Stimulated activated CD4-positive, alpha-beta T cell treated with anti-CD3 and anti-CD28 coated beads, Interleukin-12 subunit alpha, Interleukin-12 subunit beta, amount 100 ng/mL, for 48 hours (primary cell): ENCODE data around the gene SPTBN1.
"Not testable (repeated sequence)": the region's sequence is repeated elsewhere in the genome, so short reads cannot be mapped to it uniquely, and the experiment has no call there.

Experiments used
- DNase-seq, 3 donors: peaks; one replicate each; pipeline ENCODE4 v3.0.0-alpha.2; 2020; ENCODE audit warnings: low read depth in 2 of 3, low spot score in 1 of 3

Gene SPTBN1

DNA sequence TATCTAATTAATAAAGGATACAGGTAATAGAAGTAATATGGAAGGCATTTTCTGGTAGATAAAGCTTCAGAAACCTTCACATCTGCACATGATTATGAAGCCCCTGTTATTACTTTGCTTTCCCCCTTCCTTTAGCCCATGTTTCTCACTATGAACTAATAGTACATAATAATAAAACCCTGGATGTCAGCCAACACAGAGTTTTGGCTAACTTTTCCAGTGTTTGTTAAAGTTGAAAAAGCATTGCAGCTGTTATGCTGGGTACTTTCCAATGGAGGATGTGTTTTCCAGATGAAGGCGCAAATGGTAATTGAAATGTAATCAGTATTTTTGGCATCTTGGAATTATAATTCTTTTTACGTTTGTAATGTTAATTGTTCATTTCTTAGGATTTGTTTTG, 43.5 kb downstream of the SPTBN1 start:
- no peak for DNase-seq

- no peak for DNase-seq
These were observed 44.5 kb downstream of the SPTBN1 start for GRCh38 chr2:54500404-54501205.

DNA sequence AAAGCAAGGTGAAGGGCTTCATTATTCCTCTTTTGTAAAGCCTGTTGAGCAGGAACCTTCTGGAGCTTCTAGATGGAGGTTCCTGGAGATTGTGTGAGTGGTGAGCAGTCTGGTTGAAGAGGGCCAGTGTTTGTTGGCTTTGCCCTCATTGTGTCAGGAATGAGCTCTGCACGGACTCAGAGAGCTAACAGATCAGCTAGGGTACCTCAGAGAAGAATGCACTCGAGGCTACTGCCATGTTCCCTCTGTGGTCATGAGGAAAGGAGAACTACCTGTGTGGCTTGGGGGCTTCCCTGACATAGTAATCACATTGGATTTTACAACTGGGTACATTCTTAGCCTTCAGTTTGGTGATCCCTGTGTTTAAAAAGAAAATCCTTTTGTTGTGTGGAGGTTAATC, 46.6 kb downstream of the SPTBN1 start:
- DNase-seq = no peak

GRCh38 chr2:54503192-54503591, 47.1 kb downstream of the SPTBN1 start:
- peak in 1 of 3 donors; percentile 17 for DNase-seq

DNA sequence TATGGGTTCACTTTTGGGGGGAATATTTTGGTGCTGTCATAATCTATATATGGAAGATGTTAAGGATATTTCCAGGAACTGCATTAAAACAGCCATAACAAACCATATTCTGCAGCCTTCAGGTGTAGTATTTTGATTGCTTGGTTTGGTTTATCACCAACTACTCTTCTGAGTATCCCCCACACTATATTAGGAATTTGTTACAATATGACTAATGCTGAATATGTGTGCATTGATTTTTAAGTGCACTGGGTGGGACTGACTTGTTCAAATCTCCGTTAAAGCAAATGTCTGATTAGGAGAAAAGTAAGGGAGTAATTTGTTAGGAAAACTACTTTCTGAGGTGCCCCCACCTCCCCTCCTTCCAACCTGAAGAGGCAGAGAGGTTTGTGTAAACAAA, 47.7 kb downstream of the SPTBN1 start:
- no peak for DNase-seq

- DNase-seq = no peak
These were observed 48.7 kb downstream of the SPTBN1 start for GRCh38 chr2:54504866-54505265.

- DNase-seq = no peak
These were observed 52.4 kb downstream of the SPTBN1 start for GRCh38 chr2:54508541-54508940.

DNA sequence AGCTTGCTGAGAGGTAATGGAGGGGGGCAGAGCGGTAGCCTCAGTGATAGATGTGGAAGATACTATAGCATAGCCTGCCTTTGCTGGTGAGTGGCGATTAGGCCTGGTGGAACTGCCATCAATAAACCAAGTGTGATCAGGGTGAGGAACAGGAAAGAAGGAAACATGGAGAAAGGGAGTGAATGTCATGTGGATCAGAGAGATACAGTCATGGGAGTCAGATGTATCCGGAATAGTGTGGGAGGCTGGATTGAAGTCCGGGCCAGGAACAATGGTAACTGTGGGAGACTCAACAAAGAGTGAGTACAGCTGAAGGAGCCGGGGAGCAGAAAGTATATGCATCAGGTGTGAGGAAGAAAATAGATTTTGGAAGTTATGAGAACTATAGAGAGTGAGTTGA, 52.9 kb downstream of the SPTBN1 start:
- not testable (repeated sequence) for DNase-seq

DNA sequence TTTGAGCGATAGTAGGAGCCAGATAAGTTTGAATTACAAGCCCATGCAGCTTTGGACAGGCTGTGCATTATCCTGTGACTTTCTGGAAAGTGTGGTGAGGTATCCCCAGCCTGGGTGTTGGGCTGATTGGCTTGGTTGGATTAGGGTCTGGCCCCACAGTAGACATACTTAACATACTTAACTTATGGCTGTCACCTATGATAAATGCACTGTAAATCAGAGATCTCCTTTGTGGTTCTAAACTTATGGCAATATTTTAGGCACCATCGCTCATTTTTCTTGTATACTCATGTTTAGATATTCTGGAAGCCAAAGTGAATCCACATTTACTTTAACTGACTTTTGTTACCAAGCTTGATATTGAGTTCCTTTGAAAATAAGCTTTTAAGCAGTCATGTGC, 54.8 kb downstream of the SPTBN1 start:
- DNase-seq = no peak

GRCh38 chr2:54512183-54512582, 56.1 kb downstream of the SPTBN1 start:
- no peak for DNase-seq

GRCh38 chr2:54512663-54513362, 56.7 kb downstream of the SPTBN1 start:
- no peak for DNase-seq

DNA sequence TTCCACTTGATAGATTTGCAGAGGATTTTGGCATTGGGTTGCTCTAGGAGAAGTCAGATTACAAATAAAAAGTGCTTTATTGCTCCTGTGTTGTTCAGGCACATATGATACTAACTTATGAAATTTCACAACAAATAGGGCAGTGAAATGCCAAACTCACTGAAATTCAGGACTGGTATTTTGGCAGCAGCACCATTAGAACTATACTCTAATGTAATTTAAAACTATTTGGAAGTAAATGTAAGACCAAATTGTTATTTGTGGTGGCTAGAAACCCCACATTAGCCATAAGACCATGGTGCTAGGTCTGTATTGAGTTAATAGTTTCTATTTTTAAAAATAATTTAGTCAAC, 57.2 kb downstream of the SPTBN1 start:
- DNase-seq = no peak

DNA sequence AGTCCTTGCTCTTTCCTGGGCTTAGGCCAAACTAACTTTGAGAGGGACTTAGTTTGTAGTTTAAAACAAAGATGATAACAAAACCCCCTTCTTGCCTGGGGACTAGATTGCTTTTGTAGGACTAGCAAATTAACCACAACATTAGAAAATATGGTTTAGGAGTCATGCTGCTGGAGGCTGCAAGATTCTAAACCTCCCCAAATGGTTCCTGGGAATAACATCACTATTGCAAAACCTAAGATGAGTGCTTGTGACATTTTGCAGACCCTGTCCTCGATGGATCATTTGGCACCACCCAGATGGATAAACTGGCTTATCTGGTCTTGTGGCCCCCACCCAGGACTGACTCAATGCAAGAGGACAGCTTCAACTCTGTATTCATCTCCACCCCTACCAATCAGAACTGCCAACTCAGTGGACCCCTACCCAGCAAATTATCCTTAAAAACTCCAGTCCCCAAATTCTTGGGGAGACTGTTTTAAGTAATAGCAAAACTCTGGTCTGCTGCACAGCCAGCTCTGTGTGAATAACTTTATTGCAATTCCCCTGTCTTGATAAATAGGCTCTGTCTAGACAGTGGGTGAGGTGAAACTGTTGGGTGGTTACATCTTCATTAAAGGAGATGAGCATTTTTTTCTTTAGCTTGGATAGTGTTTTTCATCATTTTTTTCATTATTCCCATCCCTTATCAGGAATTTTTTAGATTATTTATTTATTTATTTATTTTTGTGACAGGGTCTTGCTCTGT, 58.9 kb downstream of the SPTBN1 start:
- DNase-seq = no peak

DNA sequence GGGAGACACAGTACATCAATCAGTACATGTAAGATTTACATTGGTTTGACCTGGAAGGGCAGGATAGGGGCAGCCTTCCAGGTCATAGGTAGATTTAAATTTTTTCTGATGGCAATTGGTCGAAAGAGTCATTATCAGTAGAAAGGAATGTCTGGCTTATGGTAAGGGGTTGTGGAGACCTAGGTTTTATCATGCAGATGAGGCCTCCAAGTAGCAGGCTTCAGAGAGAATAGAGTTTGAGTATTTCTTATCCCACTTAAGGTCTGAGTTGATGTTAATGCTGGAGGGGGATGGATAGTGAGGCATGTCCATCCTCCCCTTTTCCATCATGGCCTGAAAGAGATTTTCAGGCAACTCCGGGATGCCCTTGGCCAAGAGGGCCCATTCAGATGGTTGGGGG, 60.7 kb downstream of the SPTBN1 start:
- no peak for DNase-seq

DNA sequence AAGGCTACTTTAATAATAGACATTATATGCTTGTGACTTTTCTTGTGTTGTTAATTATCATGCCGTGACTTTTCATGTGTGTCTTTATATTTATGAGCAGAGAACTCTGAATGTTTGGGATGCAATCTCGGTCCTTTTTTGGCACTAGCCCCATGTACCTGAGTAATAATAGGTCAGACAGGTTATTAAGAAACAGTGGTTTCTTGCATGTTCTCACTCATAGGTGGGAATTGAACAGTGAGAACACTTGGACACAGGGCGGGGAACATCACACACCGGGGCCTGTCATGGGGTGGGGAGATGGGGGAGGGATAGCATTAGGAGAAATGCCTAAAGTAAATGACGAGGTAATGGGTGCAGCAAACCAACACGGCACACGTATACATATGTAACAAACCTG, 61.9 kb downstream of the SPTBN1 start:
- DNase-seq = not testable (repeated sequence)

GRCh38 chr2:54518430-54518829, 62.3 kb downstream of the SPTBN1 start:
- DNase-seq = no peak

GRCh38 chr2:54519841-54520459, 63.8 kb downstream of the SPTBN1 start:
- DNase-seq = no peak

- DNase-seq = no peak
These were observed 64.6 kb downstream of the SPTBN1 start for GRCh38 chr2:54520687-54521086.

- peak; percentile 16 to 69 (median 27) for DNase-seq
These were observed 66.6 kb downstream of the SPTBN1 start for GRCh38 chr2:54522624-54523281.

GRCh38 chr2:54523324-54523959, 67.3 kb downstream of the SPTBN1 start:
- DNase-seq = no peak
